RWPE1 (cell line): ENCODE results near the gene PAK4.
"Not testable (repeated sequence)": the region's sequence is repeated elsewhere in the genome, so short reads cannot be mapped to it uniquely, and the experiment has no call there.

Source experiments
- CTCF ChIA-PET: fragments of 350-600 bp; sonication (Branson Sonifier 250); formaldehyde crosslinking; extraction: SDS; loops from one replicate; lab custom pipeline; 2021; lab: Yijun Ruan, JAX
- POLR2A ChIA-PET: fragments of 400-600 bp; formaldehyde crosslinking; extraction: SDS; loops from one replicate; lab custom pipeline; 2020; ENCODE audit warnings: antibody characterized with exemption; ENCODE audit not compliant: low non-redundant PET; lab: Yijun Ruan, JAX
- DNase-seq: peaks from one replicate; pipeline ENCODE4 v3.0.0; 2012; ENCODE audit warnings: low spot score
- H3K27ac ChIP-seq: fragments of 450-650 bp; 2 replicates; pipeline ENCODE4 v1.5.1; 2017
- CTCF ChIP-seq: fragments of 450-650 bp; conservative IDR thresholded peaks from 2 replicates; pipeline ENCODE4 v1.5.1; 2017; ENCODE audit warnings: low read depth, mild to moderate bottlenecking

The PAK4 gene

GRCh38 chr19:39139305-39139874, 13.8 kb downstream of the PAK4 start:
- DNase-seq, result no peak
- peak overlapping the region; percentile 17; the same call in 1 of the 2 replicates for H3K27ac ChIP-seq
- no peak for TF ChIP-seq CTCF
- ChIA-PET CTCF (no interaction called here), POLR2A (interaction anchor here (0.5 kb wide), 1 partner anchor 782 kb away, joined by 5 read pairs; no protein-coding TSS in a partner anchor)

GRCh38 chr19:39139971-39140453, 14.4 kb downstream of the PAK4 start:
- peak overlapping the region; percentile 17 for H3K27ac ChIP-seq
- DNase-seq, result no peak
- TF ChIP-seq CTCF, result no peak
- ChIA-PET POLR2A (no interaction called here), CTCF (no interaction called here)

GRCh38 chr19:39140594-39140993, 15.0 kb downstream of the PAK4 start:
- ChIA-PET POLR2A (no interaction called here), CTCF (no interaction called here)
- no peak for DNase-seq
- peak overlapping the region; percentile 17 for H3K27ac ChIP-seq
- no peak for TF ChIP-seq CTCF

GRCh38 chr19:39141929-39142328, 16.3 kb downstream of the PAK4 start:
- no peak for TF ChIP-seq CTCF
- CTCF ChIA-PET, result no interaction called here
- DNase-seq, result no peak
- POLR2A ChIA-PET, result no interaction called here
- no peak overlapping the region for H3K27ac ChIP-seq

- no peak overlapping the region; the same call in 1 of the 2 replicates for H3K27ac ChIP-seq
- ChIA-PET CTCF (no interaction called here), POLR2A (no interaction called here)
- DNase-seq, result no peak
- no peak for TF ChIP-seq CTCF
Measured at GRCh38 chr19:39142630-39143029, 17.0 kb downstream of the PAK4 start.

GRCh38 chr19:39143757-39144289, 18.2 kb downstream of the PAK4 start:
- H3K27ac ChIP-seq, result peak overlapping the region; percentile 34
- DNase-seq, CTCF ChIA-PET, POLR2A ChIA-PET: not testable (repeated sequence)

- CTCF ChIA-PET, result no interaction called here
- TF ChIP-seq CTCF, result no peak
- peak overlapping the region; percentile 34 for H3K27ac ChIP-seq
- POLR2A ChIA-PET, result no interaction called here
- no peak for DNase-seq
Measured at GRCh38 chr19:39144290-39145071, 18.9 kb downstream of the PAK4 start.
